Measurements from ENCODE around the gene ITIH4. TPM values are rescaled to one million over a fixed set of nuclear protein-coding genes. Genes with fewer than 3 reads are reported as not detected.

The ITIH4 gene
- total and polyA plus RNA-seq, 2 donors (not counting 1 experiment from before 2014, with no cell fraction given) = 21.5 to 38.5 TPM

DNA sequence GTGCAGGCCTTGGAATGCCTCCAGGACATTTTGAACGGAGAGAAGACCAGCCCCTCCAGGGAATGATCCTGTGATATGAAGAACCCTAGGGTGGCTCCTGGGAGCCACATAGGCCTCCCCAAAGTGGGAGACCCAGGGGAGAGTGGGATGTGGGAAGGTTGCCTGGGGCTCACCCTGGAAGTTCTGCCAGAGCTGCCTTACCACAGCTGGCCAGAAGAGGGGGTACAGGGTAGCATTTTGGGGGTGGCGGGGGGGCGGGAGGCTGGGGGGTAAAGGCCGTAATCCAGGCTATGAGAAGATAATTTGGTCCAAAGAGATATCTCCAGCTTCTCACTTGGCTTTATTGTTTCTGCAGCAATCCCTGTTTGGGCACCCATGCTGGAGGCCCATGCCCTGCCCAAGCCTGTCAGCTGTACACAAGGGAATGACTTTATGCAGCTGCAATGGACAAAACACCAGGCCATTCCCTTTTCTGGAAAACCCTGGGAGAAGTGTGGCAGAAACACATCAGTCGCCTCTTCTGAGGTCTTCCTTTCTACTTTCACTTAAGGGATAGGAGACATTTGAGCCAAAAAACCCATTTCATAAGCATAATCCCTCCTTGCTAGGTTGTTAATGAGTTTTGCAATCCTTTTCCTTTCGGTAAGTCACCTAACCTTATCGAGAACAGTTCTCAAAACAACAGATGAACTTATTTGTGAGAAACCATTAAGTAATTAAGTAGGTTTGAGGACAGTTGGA, 15.4 kb upstream of the ITIH4 start:
- Histone ChIP-seq H3K27me3 (replicated peaks in 1 of 4; ENCODE audit: control extremely low read depth in 1 of 4, control insufficient read depth in 3 of 4, insufficient read depth in 4 of 4, low read length in 3 of 4) (no peaks in the 10 kb centered on the region), H3K79me2 (ENCODE audit: control insufficient read depth, insufficient read depth, low read length) (no peaks in the 10 kb centered on the region), H3K9ac (ENCODE audit: low read length) (no peak overlapping the region), H3K9me3 (ENCODE audit: control extremely low read depth in 1 of 3, control insufficient read depth in 2 of 3, insufficient read depth in 1 of 3, low read length in 2 of 3) (no peaks in the 10 kb centered on the region), H3K27ac (ENCODE audit: low read length in 2 of 2) (no peak overlapping the region), H4K20me1 (ENCODE audit: control insufficient read depth, insufficient read depth, low read length, poor library complexity, severe bottlenecking) (no peaks in the 10 kb centered on the region), H3K36me3 (replicated peaks in 1 of 2; ENCODE audit: control extremely low read depth in 1 of 2, control insufficient read depth in 1 of 2, extremely low read depth in 1 of 2, insufficient read depth in 2 of 2, low read length in 1 of 2) (peaks cover 0 to 51% of the 10 kb centered on the region in 2 experiments), H3K4me1 (ENCODE audit: control insufficient read depth in 2 of 2, insufficient read depth in 2 of 2, low read length in 2 of 2) (no peaks in the 10 kb centered on the region), H3K4me2 (replicated peaks; ENCODE audit: low read depth, low read length, poor library complexity, severe bottlenecking) (no peak overlapping the region), H3K4me3 (ENCODE audit: control extremely low read depth in 1 of 5, extremely low read depth in 1 of 5, insufficient read depth in 1 of 5, low read depth in 2 of 5, low read length in 4 of 5) (no peak overlapping the region), H2AFZ (ENCODE audit: insufficient read depth, low read depth, low read length, poor library complexity, severe bottlenecking) (no peak overlapping the region)
- intact Hi-C loops (cut with micrococcal nuclease) = loop anchor here (1.0 kb wide), 1 partner anchor 226 kb away; no protein-coding TSS in a partner anchor
- Mint-ChIP-seq H3K4me1 (no peaks in the 10 kb centered on the region), H3K4me3 (no peak overlapping the region), H3K27ac (no peak overlapping the region), H3K27me3 (no peaks in the 10 kb centered on the region), H3K9me3 (ENCODE audit: insufficient read depth) (no peaks in the 10 kb centered on the region)
- ChIA-PET CTCF (interaction anchor here (1.3 to 2.6 kb wide), 10 partner anchors 33 to 350 kb away, joined by 3 to 10 read pairs (median 5); partner anchors contain the start of gene STIMATE), POLR2A (interaction anchor here (1.5 kb wide), 1 partner anchor 228 kb away, joined by 4 read pairs; no protein-coding TSS in a partner anchor)
- peak; percentile 36 for DNase-seq
- WGBS (ENCODE audit: insufficient coverage) = 94% methylated on average over 4 of the region's 7 CpGs
- TF ChIP-seq CTCF (IDR thresholded peaks at IDR 0.05) = peak; percentile 69
- TF ChIP-seq EZH2 (IDR thresholded peaks at IDR 0.05; ENCODE audit: borderline replicate concordance, insufficient read depth, low read depth, low read length, poor library complexity, severe bottlenecking) = no peak
- peak; percentile 33 for ATAC-seq (ENCODE audit: low read depth)

GRCh38 chr3:52845157-52845556, 14.7 kb upstream of the ITIH4 start:
- Mint-ChIP-seq H3K9me3 (ENCODE audit: insufficient read depth) (no peaks in the 10 kb centered on the region), H3K27me3 (no peaks in the 10 kb centered on the region), H3K27ac (no peak overlapping the region), H3K4me1 (no peaks in the 10 kb centered on the region), H3K4me3 (no peak overlapping the region)
- Histone ChIP-seq H3K27me3 (replicated peaks in 1 of 4; ENCODE audit: control extremely low read depth in 1 of 4, control insufficient read depth in 3 of 4, insufficient read depth in 4 of 4, low read length in 3 of 4) (no peaks in the 10 kb centered on the region), H3K9ac (ENCODE audit: low read length) (no peak overlapping the region), H3K4me1 (ENCODE audit: control insufficient read depth in 2 of 2, insufficient read depth in 2 of 2, low read length in 2 of 2) (no peaks in the 10 kb centered on the region), H3K36me3 (replicated peaks in 1 of 2; ENCODE audit: control extremely low read depth in 1 of 2, control insufficient read depth in 1 of 2, extremely low read depth in 1 of 2, insufficient read depth in 2 of 2, low read length in 1 of 2) (peaks cover 0 to 50% of the 10 kb centered on the region in 2 experiments), H3K4me3 (ENCODE audit: control extremely low read depth in 1 of 5, extremely low read depth in 1 of 5, insufficient read depth in 1 of 5, low read depth in 2 of 5, low read length in 4 of 5) (no peak overlapping the region), H4K20me1 (ENCODE audit: control insufficient read depth, insufficient read depth, low read length, poor library complexity, severe bottlenecking) (no peaks in the 10 kb centered on the region), H2AFZ (ENCODE audit: insufficient read depth, low read depth, low read length, poor library complexity, severe bottlenecking) (no peak overlapping the region), H3K9me3 (ENCODE audit: control extremely low read depth in 1 of 3, control insufficient read depth in 2 of 3, insufficient read depth in 1 of 3, low read length in 2 of 3) (no peaks in the 10 kb centered on the region), H3K79me2 (ENCODE audit: control insufficient read depth, insufficient read depth, low read length) (no peaks in the 10 kb centered on the region), H3K4me2 (replicated peaks; ENCODE audit: low read depth, low read length, poor library complexity, severe bottlenecking) (no peak overlapping the region), H3K27ac (ENCODE audit: low read length in 2 of 2) (no peak overlapping the region)
- CTCF ChIA-PET = interaction anchor here (0.6 to 2.6 kb wide), 10 partner anchors 8 to 351 kb away, joined by 3 to 10 read pairs (median 5); no protein-coding TSS in a partner anchor
- intact Hi-C loops (cut with micrococcal nuclease) = loop anchor here (1.0 kb wide), 1 partner anchor 227 kb away; no protein-coding TSS in a partner anchor
- DNase-seq (no peak), ATAC-seq (ENCODE audit: low read depth) (no peak)
- no peak for TF ChIP-seq CTCF (IDR thresholded peaks at IDR 0.05)
- no peak for TF ChIP-seq EZH2 (IDR thresholded peaks at IDR 0.05; ENCODE audit: borderline replicate concordance, insufficient read depth, low read depth, low read length, poor library complexity, severe bottlenecking)
- POLR2A ChIA-PET = interaction anchor here (1.5 kb wide), 1 partner anchor 228 kb away, joined by 4 read pairs; no protein-coding TSS in a partner anchor
- no CpG with 5 or more reads among the region's 6 CpGs for WGBS (ENCODE audit: insufficient coverage)

Data from B cell (primary cell).